K562 (cell line): Measurements from ENCODE around the gene DSTYK. TPM values are rescaled to one million over a fixed set of nuclear protein-coding genes. Genes with fewer than 3 reads are reported as not detected.
A peak's percentile ranks its signal among the peaks of the same experiment; 100 is the strongest.

Experiments used
- ATAC-seq: fragments of 200-7000 bp; cut with Tn5 transposase; 3 replicates; pipeline ENCODE4 v1.9.1; 2020; ENCODE audit warnings: moderate library complexity
- BruUV-seq: library from RNA; stranded (reverse); fragments of 400-500 nt; replicated peaks from 2 replicates; lab custom pipeline; 2021; lab: Mats Ljungman, UMichigan
- CTCF ChIA-PET: fragments of 300-600 bp; formaldehyde crosslinking; extraction: SDS; loops from one replicate; lab custom pipeline; 2021; ENCODE audit warnings: low intra/inter-chr PET ratio; lab: Yijun Ruan, JAX
- POLR2A ChIA-PET: fragments of 300-600, 350-650 bp; sonication (Branson Sonifier 250); formaldehyde crosslinking; extraction: SDS; loops from one replicate; lab custom pipeline; 2021; ENCODE audit warnings: antibody characterized with exemption, inconsistent platforms; lab: Yijun Ruan, JAX
- DNase-seq, 4 experiments: peaks; one replicate each; pipeline versions ENCODE4 v3.0.0 to v3.0.0-alpha.2; 2011 to 2018; ENCODE audit warnings: low spot score in 3 of 4, mixed read lengths in 3 of 4; ENCODE audit errors: extremely low read depth in 1 of 4
- FAIRE-seq: peaks from 2 replicates; lab custom pipeline; 2011; peaks lifted over from hg19 to GRCh38; lab: Jason Lieb, UNC
- H2AFZ ChIP-seq: 2 replicates; pipeline ENCODE4 v1.6.0; 2011; ENCODE audit warnings: low read depth, low read length, control low read depth, inconsistent platforms
- H3K27ac ChIP-seq: fragments of 200-600 bp; 3 replicates; pipeline ENCODE4 v1.8.0; 2011; ENCODE audit warnings: low read depth, mild to moderate bottlenecking, control low read depth, inconsistent platforms, low read length, moderate library complexity, mixed read lengths; ENCODE audit errors: extremely low read depth
- H3K27me3 ChIP-seq, 2 experiments: fragments of 300-600 bp in 1 of 2; 2 replicates in 1 of 2; 3 replicates in 1 of 2; pipeline versions ENCODE4 v1.6.0 to v1.8.0; 2011; ENCODE audit warnings: inconsistent platforms in 2 of 2, low read length in 2 of 2, mild to moderate bottlenecking in 1 of 2, mixed read lengths in 1 of 2, moderate library complexity in 1 of 2; ENCODE audit not compliant: control insufficient read depth in 2 of 2, insufficient read depth in 2 of 2
- H3K36me3 ChIP-seq: fragments of 300-600 bp; 3 replicates; pipeline ENCODE4 v1.8.0; 2011; ENCODE audit warnings: mild to moderate bottlenecking, low read length, inconsistent platforms; ENCODE audit not compliant: control insufficient read depth, insufficient read depth
- H3K4me1 ChIP-seq, 2 experiments: fragments of 200-600 bp in 1 of 2; replicated peaks in 1 of 2; 2 replicates in 1 of 2; 3 replicates in 1 of 2; pipeline versions ENCODE4 v1.5.1 to v1.8.0; 2011; ENCODE audit warnings: inconsistent platforms in 2 of 2, low read length in 2 of 2, mild to moderate bottlenecking in 1 of 2, mixed read lengths in 1 of 2, moderate library complexity in 1 of 2; ENCODE audit not compliant: control insufficient read depth in 2 of 2, insufficient read depth in 2 of 2
- H3K4me2 ChIP-seq: 2 replicates; pipeline ENCODE4 v1.6.1; 2011; ENCODE audit warnings: low read length, control low read depth, inconsistent platforms, mixed read lengths; ENCODE audit not compliant: insufficient read depth
- H3K4me3 ChIP-seq: fragments of 200-600 bp; sonication (generic), shearing (Covaris generic); 2 replicates; pipeline ENCODE4 v1.5.1; 2016; ENCODE audit warnings: control low read depth, inconsistent platforms
- H3K79me2 ChIP-seq: fragments of 200-600 bp; 3 replicates; pipeline ENCODE4 v1.8.0; 2011; ENCODE audit warnings: low read length, inconsistent platforms; ENCODE audit not compliant: control insufficient read depth, insufficient read depth
- H3K9ac ChIP-seq, 2 experiments: 2 replicates each; pipeline versions ENCODE4 v1.6.0 to v1.6.1; 2011; ENCODE audit warnings: low read depth in 2 of 2, low read length in 2 of 2, control low read depth in 1 of 2, inconsistent platforms in 1 of 2, mild to moderate bottlenecking in 1 of 2, mixed read lengths in 1 of 2; ENCODE audit not compliant: insufficient read depth in 1 of 2
- H3K9me1 ChIP-seq: one replicate; pipeline ENCODE4 v1.6.0; 2011; ENCODE audit warnings: inconsistent platforms, mild to moderate bottlenecking, low read length, moderate library complexity; ENCODE audit not compliant: control insufficient read depth, insufficient read depth
- H3K9me3 ChIP-seq: replicated peaks from 2 replicates; pipeline ENCODE4 v1.5.1; 2011; ENCODE audit warnings: low read depth, low read length, inconsistent platforms; ENCODE audit not compliant: control insufficient read depth, insufficient read depth
- H4K20me1 ChIP-seq: replicated peaks from 2 replicates; pipeline ENCODE4 v1.6.1; 2011; ENCODE audit warnings: low read length, inconsistent platforms, mixed read lengths; ENCODE audit not compliant: control insufficient read depth, insufficient read depth
- WHSC1 ChIP-seq: IDR thresholded peaks from one replicate; pipeline ENCODE4 v1.6.1; 2012; ENCODE audit warnings: low read length, control low read depth, inconsistent platforms
- ZMIZ1 ChIP-seq, 2 experiments: fragments of 150-350 bp in 1 of 2; IDR thresholded peaks; 2 replicates each; pipeline ENCODE4 v1.6.1; 2012 to 2016; ENCODE audit warnings: low read depth in 2 of 2, low read length in 2 of 2, mild to moderate bottlenecking in 1 of 2, moderate library complexity in 1 of 2
- WGBS: fragments of 100-300 bp; shearing (Covaris generic); methylation state at CpG from one replicate; pipeline ENCODE4 v1.1.6; 2016; ENCODE audit warnings: low coverage, mixed read lengths; ENCODE audit not compliant: insufficient coverage; ENCODE audit errors: missing lambda C conversion rate; 5-methylcytosine and 5-hydroxymethylcytosine counted together
- in situ Hi-C: fragments of 300-500 bp; cut with MboI; formaldehyde crosslinking; loops from 4 replicates; pipeline ENCODE4 v1.15.0; 2018; ENCODE audit warnings: inconsistent platforms, mixed read lengths
- intact Hi-C: fragments of 100-400 bp; cut with micrococcal nuclease; formaldehyde crosslinking; loops from 2 replicates; pipeline ENCODE4 v1.14.2; 2022
- polyA plus RNA-seq, 8 experiments: library from polyadenylated mRNA; depleted of rRNA in 4 of 8; stranded (reverse) in 5 of 8; unstranded in 3 of 8; fragments of >200 nt; fragmentation: Nextera tagmentation in 2 of 8; fragmentation: Illumina TruSeq in 1 of 8; extraction: Ambion mirVana in 2 of 8; extraction: Trizol in 1 of 8; gene quantifications; 2 replicates each; pipeline versions ENCODE4 v1.2.1 to v1.2.3, GENCODE V29; 2011 to 2014; ENCODE audit warnings: inconsistent platforms in 1 of 8, missing spikeins in 1 of 8
- total RNA-seq, 7 experiments: library from RNA; depleted of rRNA in 6 of 7; stranded (reverse); fragments of >200 nt in 6 of 7; fragmentation: Illumina TruSeq in 2 of 7; extraction: Trizol in 2 of 7; gene quantifications; 2 replicates each; pipeline versions ENCODE4 v1.2.1 to v1.2.3, GENCODE V29; 2011 to 2021; ENCODE audit warnings: low replicate concordance in 1 of 7

The DSTYK gene
- total and polyA plus RNA-seq, 9 of the 15 experiments (the other 6 are each of a cell fraction or from before 2014, with no cell fraction given) = 4.2 to 7.1 (median 6.2) TPM

GRCh38 chr1:205187420-205187819 lies 24.1 kb downstream of the DSTYK start:
- Histone ChIP-seq H2AFZ (no peak overlapping the region), H3K79me2 (peaks cover 25% of the 10 kb centered on the region; the same call in 2 of the 3 replicates), H3K4me2 (no peak overlapping the region), H3K27ac (no peak overlapping the region), H3K9me1 (no peaks in the 10 kb centered on the region), H3K27me3 (no peaks in the 10 kb centered on the region), H3K4me1 (peaks cover 0 to 36% of the 10 kb centered on the region in 2 experiments; a peak in 4 of 5 replicates), H3K9me3 (no peaks in the 10 kb centered on the region), H3K36me3 (peaks cover 11% of the 10 kb centered on the region; the same call in 2 of the 3 replicates), H4K20me1 (no peaks in the 10 kb centered on the region), H3K4me3 (no peak overlapping the region), H3K9ac (peak overlapping the region in 1 of 2 experiments; percentile 41; a peak in 1 of 4 replicates)
- intact Hi-C loops (no loop called here), in situ Hi-C loops (no loop called here)
- FAIRE-seq (no peak), DNase-seq (no peak), ATAC-seq (no peak)
- no TSS peak for BruUV-seq
- ChIA-PET POLR2A (interaction anchor here (0.5 to 1.1 kb wide), 4 partner anchors 10 to 480 kb away, joined by 3 to 6 read pairs (median 4); no protein-coding TSS in a partner anchor), CTCF (no interaction called here)
- 80% methylated on average over 10 of the region's 10 CpGs for WGBS
- TF ChIP-seq WHSC1 = peak; percentile 90
- TF ChIP-seq ZMIZ1 (IDR thresholded peaks at IDR 0.05; ENCODE audit: low read depth in 2 of 2, low read length in 2 of 2) = no peak
- TF ChIP-seq, all 486 proteins: peak for 1
